Middle frontal gyrus (tissue), 1 donor: ENCODE measurements around the gene TOGARAM2.

Source experiments
- DNase-seq: peaks from one replicate; pipeline ENCODE4 v3.0.0-alpha.2; 2015; ENCODE audit warnings: low spot score; ENCODE audit errors: extremely low spot score

TOGARAM2 gene

DNA sequence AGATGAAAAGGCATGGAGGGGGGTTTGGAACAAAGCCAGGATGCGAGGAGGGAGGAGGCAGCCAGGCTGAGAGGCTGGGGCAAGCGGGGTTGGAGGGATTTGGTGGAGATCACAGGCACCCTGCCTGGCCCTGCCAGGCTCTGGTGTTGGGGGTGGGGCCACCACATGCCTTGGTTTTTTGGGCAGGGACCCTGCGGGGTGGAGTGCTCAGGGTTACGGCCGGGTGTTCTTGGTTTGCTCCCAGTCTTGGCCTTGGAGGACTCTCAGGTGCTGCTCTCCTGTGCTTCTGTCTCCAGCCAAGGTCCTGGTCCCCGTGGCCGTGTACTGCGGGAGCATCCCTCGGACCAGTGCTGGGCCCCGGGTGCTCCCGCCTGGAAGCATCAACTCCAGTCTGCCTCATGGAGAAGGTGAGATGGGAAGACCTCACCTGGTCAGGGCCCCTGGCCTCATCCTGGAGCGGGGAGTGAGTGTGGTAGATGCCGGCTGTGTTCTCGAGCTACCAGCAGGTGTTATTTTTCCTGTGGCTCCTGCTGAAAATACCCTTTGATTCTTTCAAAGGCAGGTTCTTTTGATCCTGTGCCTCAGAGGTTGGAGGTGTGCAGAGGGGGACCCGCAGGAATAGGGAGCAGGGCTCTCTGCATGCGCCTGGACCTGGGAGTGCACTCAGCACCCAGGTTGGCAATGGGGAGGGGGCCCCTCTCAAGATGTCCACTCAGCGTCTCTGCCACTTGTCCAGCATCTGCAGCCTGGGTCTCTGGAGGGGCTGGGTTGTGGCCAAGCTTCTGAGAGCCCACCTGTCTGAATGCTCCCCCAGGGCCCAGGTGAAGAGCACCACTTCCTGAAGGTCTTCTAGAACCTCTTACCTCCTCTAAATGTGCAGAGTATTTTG is 17.0 kb downstream of the TOGARAM2 start:
- DNase-seq = no peak

DNA sequence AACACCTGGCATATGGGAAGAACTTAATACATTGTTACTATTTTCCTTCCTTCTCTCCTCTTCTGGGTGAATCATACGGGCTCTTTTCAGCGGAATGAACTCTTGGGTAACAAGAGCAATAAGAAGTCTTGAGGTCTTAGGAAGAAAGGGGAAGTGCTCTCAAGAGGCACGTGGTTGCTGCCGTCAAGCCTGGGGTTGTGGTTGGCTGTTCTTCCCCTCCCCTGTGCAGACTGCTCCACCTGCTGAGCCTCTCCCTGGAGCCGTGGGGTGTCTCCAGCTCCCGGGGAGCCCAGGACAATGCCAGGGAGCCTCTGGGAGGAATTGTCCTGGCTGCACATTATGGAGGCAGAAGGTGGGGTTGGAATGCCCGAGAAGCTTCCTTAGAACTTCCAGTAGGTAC is 19.4 kb downstream of the TOGARAM2 start:
- no peak for DNase-seq

DNA sequence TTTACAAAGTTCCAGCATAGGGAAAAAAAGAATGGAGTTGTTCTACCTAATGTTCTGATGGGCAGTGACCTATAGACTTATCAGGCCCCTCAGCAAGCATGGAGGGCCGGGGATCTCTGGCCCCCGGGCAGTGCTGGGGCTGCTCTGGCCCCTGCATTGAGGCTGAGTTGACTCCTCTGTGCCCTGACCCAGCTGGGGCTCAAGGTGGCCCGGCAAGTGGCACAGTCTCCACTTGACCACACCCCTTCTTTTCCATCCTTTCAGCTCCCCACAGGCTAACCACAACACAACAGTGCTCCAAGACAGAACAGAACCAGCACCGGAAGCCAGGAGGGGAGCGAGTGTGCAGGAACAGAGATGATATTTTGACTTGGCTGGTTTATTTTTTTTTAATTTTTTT is 19.9 kb downstream of the TOGARAM2 start:
- DNase-seq = no peak

DNA sequence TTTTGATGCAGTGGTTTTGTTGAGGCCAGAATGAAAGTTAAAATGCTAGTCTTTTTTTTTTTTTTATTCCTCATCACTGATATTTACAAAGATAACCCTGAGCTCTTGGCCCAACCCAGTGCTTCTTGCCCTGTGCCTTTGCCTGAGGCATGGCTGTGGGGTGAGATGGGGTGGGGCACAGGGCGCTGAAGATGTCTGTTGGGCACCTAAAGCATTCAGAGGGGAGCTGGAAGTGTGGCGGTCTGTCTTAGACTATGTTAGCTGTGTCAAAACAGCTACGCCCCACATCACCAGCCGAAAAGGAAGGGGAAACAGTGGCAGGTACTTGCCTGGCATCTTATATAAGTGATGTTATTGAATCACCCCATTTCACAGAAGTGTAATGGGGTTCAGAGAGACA is 20.7 kb downstream of the TOGARAM2 start:
- DNase-seq = no peak

DNA sequence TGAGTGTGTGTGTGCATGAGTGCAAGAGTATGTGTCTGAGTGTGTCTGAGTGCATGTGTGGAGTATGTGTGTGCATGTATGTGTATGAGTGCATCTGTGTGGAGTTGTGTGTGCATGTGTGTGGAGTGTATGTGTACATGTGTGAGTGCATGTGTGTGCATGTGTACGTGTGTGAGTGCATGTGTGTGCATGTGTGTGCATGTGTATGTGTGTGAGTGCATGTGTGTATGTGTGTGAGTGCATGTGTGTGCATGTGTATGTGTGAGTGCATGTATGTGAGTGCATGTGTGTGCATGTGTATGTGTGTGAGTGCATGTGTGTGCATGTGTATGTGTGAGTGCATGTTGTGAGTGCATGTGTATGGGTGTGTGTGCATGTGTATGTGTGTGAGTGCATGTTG is 23.7 kb downstream of the TOGARAM2 start:
- DNase-seq = no peak

DNA sequence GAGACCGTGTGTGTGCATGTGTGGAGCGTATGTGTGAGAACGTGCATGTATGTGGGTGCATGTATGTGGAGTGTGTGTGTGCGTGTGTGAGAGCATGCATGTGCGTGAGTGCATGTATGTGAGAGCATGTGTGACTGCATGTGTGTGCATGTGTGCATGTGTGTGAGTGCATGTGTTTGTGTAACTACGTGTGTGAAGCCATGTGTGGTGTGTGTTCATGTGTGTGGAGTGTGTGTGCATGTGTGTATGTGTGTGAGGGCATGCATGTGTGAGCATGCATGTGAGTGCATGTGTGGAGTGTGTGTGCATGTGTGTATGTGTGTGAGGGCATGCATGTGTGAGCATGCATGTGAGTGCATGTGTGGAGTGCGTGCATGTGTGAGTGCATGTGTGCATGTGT is 24.2 kb downstream of the TOGARAM2 start:
- no peak for DNase-seq

DNA sequence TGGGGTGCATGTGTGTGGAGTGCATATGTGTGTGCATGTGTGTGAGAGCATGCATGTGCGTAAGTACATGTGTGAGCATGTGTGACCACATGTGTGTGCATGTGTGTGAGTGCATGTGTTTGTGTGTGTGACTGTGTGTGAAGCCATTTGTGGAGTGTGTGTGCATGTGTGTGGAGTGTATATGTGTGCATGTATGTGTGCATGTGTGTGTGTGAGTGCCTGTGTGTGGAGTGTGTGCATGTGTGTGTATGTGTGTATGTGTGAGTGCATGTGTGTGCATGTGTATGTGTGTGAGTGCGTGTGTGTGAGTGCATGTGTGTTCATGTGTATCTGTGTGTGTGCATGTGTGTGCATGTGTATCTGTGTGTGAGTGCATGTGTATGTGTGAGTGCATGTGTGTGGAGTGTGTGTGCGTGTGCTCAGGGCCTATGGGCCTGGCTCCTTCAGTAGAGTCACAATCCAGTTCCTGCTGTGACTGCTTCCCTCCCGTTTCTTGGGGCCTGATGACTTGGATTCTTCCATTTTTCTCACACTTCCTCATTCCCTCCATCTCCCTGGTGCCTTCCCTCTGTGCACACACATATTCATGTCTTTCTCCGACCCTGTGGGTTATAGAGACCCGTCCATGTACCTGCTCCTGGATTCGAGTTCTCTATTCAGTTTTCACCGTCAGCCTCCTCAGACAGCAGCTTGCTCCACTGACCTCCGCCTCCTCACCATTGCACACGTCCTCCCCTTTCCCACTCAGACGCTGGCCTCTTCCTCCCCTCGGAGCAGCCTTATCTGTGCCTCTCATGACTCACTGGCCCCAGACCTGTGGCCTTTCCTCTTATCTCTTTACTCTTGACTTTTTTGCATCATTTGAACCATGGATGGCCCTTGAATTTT is 25.2 kb downstream of the TOGARAM2 start:
- DNase-seq = no peak

DNA sequence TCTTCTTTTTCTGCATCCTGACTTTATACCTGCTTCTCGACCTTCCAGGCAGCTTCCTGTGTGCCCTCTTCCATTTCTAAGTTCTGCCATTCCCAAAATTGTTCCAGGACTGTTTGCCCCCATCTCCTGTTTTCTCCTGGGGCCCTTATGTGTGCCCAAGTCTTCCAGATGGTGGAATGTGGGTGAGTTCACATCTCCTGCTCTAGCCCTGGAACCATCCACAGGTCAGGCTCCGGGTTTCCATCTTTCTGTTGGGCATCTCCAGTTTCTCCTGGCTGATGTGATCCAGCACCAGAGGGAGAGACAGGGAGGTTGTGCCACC is 25.8 kb downstream of the TOGARAM2 start:
- DNase-seq = no peak

DNA sequence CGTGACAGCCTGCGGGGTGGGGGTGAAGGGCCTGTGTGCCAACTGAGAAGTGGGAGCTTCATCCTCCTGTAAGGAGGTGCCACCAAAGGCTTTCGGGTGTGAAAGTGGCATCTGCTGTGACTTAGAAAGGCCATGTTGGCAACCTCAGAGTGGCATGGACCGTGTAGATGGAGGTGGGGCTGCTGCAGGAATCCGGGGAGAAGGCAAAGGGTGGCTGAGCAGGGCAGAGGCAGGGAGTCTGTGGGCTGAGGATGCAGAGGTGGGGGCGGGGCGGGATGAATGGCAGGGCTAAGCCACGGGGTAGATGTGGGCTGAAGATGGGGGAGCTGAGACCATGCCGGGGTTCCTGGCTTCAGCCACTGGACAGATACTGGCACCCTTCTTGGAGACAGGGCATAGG is 28.2 kb downstream of the TOGARAM2 start:
- no peak for DNase-seq

DNA sequence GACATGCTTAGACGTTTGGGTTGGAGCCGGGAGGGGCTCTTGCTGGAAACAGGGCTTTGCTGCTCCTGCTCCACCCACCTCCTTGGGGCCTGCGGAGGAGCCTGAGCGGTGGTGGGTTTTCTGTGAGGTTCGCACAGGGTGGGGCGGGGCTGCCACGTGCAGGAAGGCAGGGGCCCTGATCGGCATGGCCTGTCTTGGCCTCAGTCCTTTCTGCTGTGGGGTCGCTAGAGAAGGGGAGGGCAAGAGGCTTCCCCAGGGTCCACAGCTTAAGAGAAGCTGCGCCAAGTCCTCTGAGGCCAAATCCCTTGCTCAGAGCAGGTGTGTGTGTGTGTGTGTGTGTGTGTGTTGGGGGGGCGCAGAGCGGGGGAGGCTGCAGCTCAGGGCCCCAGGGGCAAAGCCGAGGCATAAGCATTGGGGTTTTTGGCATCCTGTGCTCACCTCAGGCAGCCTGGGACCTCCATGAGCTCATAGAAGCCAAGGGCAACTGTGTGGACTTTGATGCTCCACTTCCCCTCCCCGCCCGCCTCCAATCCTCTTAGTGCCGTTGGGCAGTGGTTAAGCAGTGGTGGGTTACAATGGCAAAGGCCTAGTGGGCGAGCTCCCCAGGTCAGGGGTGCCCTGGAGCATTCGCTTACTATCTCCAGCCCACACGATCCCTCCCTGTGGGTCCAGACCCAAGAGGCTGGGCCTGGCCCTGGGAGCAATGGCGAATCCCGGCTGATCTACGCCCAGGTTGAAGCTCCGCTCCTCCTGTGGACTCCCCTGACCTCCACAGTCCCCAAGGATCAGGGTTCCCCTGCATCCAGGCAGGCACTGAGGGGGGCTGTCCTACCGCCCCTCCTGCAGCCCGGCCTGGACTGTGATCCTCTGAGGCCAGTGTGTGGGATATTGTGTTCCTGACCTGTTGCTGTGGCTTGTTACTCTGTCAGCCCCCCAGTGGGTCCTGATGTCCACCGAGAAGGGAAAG is 28.9 kb downstream of the TOGARAM2 start:
- no peak for DNase-seq

DNA sequence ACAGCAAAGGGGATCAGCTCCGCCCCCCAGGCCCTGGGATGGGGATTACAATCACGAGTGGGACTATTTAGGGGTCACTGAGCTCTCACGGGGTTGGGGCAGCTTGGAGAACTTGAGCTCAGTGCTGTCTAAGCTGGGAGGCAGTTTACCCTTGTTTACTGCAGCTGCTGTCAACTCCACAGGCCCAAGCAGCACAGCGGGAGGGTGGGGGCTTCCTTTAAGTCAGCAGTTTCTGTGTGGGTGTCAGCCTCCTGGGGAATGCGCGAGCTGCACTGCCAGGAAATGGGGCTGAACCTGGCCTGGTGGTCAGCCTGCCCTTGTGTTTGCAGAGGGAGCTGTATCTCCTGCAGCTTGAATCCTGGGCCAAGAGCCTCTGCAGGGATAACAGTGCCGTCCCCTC is 29.8 kb downstream of the TOGARAM2 start:
- DNase-seq = no peak

DNA sequence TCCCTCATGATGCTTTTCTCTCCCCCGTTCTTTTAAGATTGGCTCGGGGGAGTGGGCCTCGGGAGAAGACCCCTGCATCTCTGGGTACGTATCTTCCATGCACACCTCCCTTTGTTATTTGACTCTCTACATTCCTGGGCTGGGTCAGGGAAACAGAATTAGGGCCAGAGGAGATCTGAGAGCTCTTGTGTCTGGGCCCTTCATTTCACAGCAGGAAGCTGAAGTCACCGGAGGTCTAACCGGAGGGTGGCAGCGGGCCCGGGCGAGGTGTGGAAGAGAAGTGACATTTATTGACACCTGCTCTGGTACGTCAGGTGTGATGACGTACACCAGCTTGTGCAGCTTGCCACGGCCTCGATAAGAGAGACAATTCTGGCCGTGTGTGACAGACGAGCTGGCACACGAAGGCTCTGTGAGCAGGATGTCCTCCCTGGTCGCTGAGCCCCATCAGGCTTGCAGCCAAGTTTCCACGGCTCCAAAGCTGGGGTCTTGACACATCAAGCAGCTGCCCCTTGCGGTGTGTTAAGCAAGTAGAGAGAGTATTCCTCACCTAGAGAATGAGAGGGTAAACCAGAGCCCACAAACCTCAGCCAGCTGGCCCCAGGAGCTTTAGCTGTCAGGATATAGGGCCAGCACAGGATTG is 30.4 kb downstream of the TOGARAM2 start:
- no peak for DNase-seq

DNA sequence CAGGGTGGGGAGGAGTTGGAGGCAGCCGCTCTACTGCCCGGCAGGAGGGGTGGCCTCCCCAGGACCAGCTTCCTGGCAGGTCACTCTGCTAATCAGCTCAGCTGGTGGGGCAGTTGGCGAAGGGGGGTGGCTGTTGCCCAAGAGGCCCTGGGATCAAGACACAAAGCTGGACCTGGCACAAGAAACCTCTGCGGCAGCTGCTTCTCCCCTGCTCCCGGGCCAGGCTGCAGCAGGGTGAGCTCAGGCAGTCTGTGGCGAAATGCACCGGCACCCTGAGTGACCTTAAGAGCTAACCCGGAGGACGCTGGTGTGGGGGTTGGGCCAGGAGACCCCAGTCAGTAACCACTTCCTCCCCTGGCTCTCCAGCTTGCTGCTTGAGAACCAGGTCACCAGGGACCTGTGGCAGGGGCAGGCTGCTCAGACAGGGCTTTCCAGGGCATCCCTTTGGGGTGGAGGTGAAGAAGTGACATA is 31.1 kb downstream of the TOGARAM2 start:
- DNase-seq = no peak

DNA sequence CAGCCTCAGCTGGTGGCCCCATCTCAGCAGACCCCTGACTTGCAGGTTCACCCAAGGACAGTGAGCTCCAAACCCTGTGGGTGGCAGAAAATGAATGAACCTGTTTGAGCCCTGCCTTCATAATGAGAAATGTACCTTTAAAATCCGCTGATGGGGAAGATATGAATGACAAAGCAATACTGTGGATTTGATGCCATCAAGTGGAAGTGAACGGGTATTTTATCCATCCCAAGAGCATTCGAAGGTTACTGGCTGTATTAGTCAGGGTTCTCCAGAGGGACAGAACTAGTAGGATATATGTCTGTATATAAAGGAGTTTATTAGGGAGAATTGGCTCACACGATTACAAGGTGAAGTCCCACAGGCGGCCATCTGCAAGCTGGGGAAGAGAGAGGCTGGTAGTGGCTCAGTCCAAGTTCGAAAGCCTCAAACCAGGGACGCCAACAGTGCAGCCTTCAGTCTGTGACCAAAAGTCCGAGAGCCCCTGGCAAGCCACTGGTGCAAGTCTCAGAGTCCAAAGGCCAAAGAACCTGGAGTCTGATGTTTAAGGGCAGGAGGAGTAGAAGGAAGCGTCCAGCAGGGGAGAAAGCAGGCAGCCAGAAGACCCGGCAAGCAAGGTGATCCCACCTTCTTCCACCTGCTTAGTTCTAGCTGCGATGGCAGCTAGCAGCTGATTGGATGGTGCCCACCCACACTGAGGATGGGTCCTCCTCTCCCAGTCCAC is 32.1 kb downstream of the TOGARAM2 start:
- DNase-seq = no peak

DNA sequence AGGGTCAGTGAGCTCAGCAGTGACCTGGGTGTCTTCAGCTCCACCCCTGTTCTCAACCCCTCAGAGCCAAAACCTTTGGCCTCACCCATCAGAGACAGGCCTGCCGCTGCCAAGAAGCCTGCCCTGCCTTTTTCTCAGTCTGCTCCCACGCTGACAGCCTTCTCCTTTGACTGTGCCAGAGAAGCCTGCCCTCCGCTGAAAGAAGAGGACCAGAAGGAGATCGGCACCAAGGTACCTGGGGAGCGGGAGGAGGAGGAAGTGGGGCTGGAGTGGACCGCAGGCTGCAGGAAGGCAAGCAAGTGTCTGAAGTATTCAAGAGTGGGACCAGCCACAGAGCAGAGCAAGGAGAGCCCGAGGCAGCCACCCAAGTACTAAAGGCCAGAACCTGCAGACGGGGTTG is 33.2 kb downstream of the TOGARAM2 start:
- DNase-seq = no peak

DNA sequence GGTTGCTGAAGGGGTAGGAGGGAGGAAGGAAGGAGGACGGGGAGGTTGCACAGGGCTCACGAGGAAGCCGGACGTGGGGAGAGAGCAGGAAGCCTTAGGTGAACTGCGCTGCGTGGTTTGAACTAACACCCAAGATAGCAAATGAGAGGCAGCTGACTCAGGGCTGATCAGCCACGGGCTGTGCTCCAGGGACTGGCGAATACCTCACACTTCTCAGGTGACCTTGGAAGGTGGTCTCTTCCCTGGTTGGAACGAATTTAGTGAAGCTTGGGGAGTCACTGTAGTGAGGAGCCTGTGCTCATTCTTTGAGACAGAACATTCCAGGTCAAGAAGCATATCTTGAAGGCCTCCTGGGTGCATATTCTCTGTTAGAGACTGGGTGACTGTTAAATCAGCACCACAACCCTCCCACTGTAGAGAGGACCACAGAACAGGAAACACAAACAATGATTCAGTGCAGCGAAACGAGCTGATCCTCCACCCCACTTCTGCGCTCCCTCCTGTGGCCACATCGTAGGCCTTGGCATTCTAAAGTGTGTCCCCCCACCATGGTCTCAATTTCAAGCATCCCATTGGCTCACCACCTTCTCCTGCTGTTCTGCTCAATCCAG is 33.8 kb downstream of the TOGARAM2 start:
- DNase-seq = no peak

DNA sequence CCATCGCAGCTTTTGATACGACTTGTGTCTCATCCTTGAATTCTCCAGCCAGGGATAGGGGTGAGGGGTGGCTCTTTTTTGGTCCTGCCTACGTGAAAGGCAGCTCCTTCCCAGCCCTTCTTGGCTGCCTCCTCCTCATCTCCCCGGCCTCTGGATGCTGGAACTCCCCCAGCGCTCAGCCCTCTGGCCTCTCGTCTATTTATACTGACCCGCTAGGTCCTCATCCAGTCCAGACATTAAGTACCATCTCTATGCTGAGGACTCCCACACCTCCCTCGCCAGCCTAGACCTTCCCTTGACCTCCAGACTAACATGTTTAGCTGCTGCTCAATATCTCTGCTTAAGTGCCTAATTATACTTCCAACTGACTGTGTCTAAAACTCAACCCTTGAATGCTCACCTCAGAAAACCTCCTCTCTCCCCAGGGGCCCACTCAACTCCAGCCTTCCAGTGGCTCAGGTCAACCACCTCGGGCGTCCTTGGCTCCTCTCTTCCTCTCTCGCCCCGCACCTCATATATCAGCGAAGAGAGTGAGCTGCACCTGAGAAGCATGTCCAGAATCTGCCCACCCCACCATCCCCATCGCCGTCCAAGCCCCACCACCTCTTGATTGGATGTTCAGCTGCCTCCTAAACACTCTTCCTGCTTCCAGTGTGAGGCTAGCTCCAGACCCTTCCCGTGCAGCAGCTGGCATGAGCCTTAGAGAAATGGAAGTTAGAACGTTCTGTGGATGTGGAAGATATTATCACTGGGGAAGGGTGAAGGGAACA is 34.8 kb downstream of the TOGARAM2 start:
- no peak for DNase-seq

DNA sequence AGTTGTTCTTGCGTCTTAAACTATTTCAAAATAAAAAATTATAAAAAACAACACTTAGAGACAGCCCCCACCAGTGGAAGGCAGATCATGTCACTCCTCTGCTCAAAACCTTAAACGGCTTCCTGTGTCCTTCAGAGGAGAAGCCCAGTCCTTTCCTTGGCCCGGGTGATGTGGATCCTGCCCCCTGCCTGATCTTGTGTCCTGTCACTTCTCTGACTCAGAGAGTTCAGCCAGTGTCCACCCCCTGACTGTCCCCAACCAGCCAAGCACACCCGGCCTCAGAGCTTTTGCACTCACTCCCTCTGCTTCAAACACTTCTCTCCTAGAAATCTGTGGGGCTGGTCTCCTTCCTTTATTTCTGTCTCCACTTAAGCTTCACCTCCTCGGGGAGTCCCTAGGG is 35.4 kb downstream of the TOGARAM2 start:
- DNase-seq = no peak
